ENCODE results near the gene EBF4. TPM values are rescaled to one million over a fixed set of nuclear protein-coding genes. Genes with fewer than 3 reads are reported as not detected.

The EBF4 gene
- total RNA-seq, 2 donors from 2014 or later: 14.8 to 31.4 TPM

GRCh38 chr20:2746636-2747265, 54.2 kb downstream of the EBF4 start:
- no peak for ATAC-seq
- Mint-ChIP-seq H3K36me3 (no peaks in the 10 kb centered on the region), H3K4me3 (no peak overlapping the region), H3K4me1 (ENCODE audit: low read depth in 2 of 2) (peaks cover 41% of the 10 kb centered on the region in 2 donors), H3K27ac (no peak overlapping the region), H3K27me3 (peaks cover 0 to 3% of the 10 kb centered on the region in 2 donors), H3K9me3 (no peaks in the 10 kb centered on the region)
- no peak for DNase-seq (ENCODE audit: low spot score)

GRCh38 chr20:2747676-2748235, 55.2 kb downstream of the EBF4 start:
- Mint-ChIP-seq H3K9me3 (no peaks in the 10 kb centered on the region), H3K27me3 (peaks cover 0 to 3% of the 10 kb centered on the region in 2 donors), H3K27ac (no peak overlapping the region), H3K4me3 (no peak overlapping the region), H3K36me3 (no peaks in the 10 kb centered on the region), H3K4me1 (ENCODE audit: low read depth in 2 of 2) (peaks cover 33 to 35% of the 10 kb centered on the region in 2 donors)
- ATAC-seq: no peak
- DNase-seq (ENCODE audit: low spot score): no peak

- no peak overlapping the region for H3K27ac Mint-ChIP-seq
- DNase-seq (ENCODE audit: low spot score) (no peak), ATAC-seq (no peak)
- peaks cover 33% of the 10 kb centered on the region in 2 donors for H3K4me1 Mint-ChIP-seq (ENCODE audit: low read depth in 2 of 2)
- H3K36me3 Mint-ChIP-seq: no peaks in the 10 kb centered on the region
- no peaks in the 10 kb centered on the region for H3K9me3 Mint-ChIP-seq
- H3K4me3 Mint-ChIP-seq: no peak overlapping the region
- peaks cover 0 to 6% of the 10 kb centered on the region in 2 donors for H3K27me3 Mint-ChIP-seq
Observed at GRCh38 chr20:2748551-2749342, 56.2 kb downstream of the EBF4 start.

GRCh38 chr20:2749343-2749950, 56.9 kb downstream of the EBF4 start:
- Mint-ChIP-seq H3K27ac (no peak overlapping the region), H3K9me3 (no peaks in the 10 kb centered on the region), H3K4me1 (ENCODE audit: low read depth in 2 of 2) (peaks cover 33 to 35% of the 10 kb centered on the region in 2 donors), H3K36me3 (no peaks in the 10 kb centered on the region), H3K27me3 (peaks cover 0 to 9% of the 10 kb centered on the region in 2 donors), H3K4me3 (no peak overlapping the region)
- ATAC-seq: no peak
- DNase-seq (ENCODE audit: low spot score): no peak

GRCh38 chr20:2749951-2750490, 57.4 kb downstream of the EBF4 start:
- Mint-ChIP-seq H3K4me1 (ENCODE audit: low read depth in 2 of 2) (peaks cover 33 to 38% of the 10 kb centered on the region in 2 donors), H3K27me3 (peaks cover 0 to 11% of the 10 kb centered on the region in 2 donors), H3K36me3 (no peaks in the 10 kb centered on the region), H3K9me3 (no peaks in the 10 kb centered on the region), H3K4me3 (no peak overlapping the region), H3K27ac (no peak overlapping the region)
- ATAC-seq: no peak
- no peak for DNase-seq (ENCODE audit: low spot score)

GRCh38 chr20:2750491-2751251, 58.1 kb downstream of the EBF4 start:
- Mint-ChIP-seq H3K27me3 (peaks cover 0 to 11% of the 10 kb centered on the region in 2 donors), H3K27ac (no peak overlapping the region), H3K36me3 (no peaks in the 10 kb centered on the region), H3K9me3 (no peaks in the 10 kb centered on the region), H3K4me3 (peak overlapping the region; percentile 69), H3K4me1 (ENCODE audit: low read depth in 2 of 2) (peaks cover 28 to 35% of the 10 kb centered on the region in 2 donors)
- ATAC-seq (no peak), DNase-seq (ENCODE audit: low spot score) (no peak)

- Mint-ChIP-seq H3K27ac (no peak overlapping the region), H3K27me3 (peaks cover 0 to 11% of the 10 kb centered on the region in 2 donors), H3K36me3 (no peaks in the 10 kb centered on the region), H3K9me3 (no peaks in the 10 kb centered on the region), H3K4me1 (ENCODE audit: low read depth in 2 of 2) (peaks cover 28 to 30% of the 10 kb centered on the region in 2 donors), H3K4me3 (peak overlapping the region; percentile 69)
- no peak for DNase-seq (ENCODE audit: low spot score)
- no peak for ATAC-seq
Observed at GRCh38 chr20:2751347-2751877, 58.8 kb downstream of the EBF4 start.

- ATAC-seq (peak; percentile 74 to 80), DNase-seq (ENCODE audit: low spot score) (peak; percentile 75)
- no peaks in the 10 kb centered on the region for H3K36me3 Mint-ChIP-seq
- no peaks in the 10 kb centered on the region for H3K9me3 Mint-ChIP-seq
- H3K27ac Mint-ChIP-seq: no peak overlapping the region
- no peak overlapping the region for H3K4me3 Mint-ChIP-seq
- H3K4me1 Mint-ChIP-seq (ENCODE audit: low read depth in 2 of 2): peaks cover 30 to 32% of the 10 kb centered on the region in 2 donors
- H3K27me3 Mint-ChIP-seq: peaks cover 0 to 11% of the 10 kb centered on the region in 2 donors
Observed at GRCh38 chr20:2751878-2752566, 59.4 kb downstream of the EBF4 start.

GRCh38 chr20:2752567-2753460, 60.2 kb downstream of the EBF4 start:
- Mint-ChIP-seq H3K36me3 (no peaks in the 10 kb centered on the region), H3K27me3 (peaks cover 0 to 11% of the 10 kb centered on the region in 2 donors), H3K4me1 (ENCODE audit: low read depth in 2 of 2) (peaks cover 30 to 32% of the 10 kb centered on the region in 2 donors), H3K27ac (peak overlapping the region in 1 of 2 donors; percentile 27), H3K9me3 (no peaks in the 10 kb centered on the region), H3K4me3 (peak overlapping the region; percentile 76)
- ATAC-seq (peak; percentile 28 to 48), DNase-seq (ENCODE audit: low spot score) (no peak)

- H3K36me3 Mint-ChIP-seq: no peaks in the 10 kb centered on the region
- peak overlapping the region; percentile 76 for H3K4me3 Mint-ChIP-seq
- ATAC-seq: no peak
- H3K27ac Mint-ChIP-seq: peak overlapping the region in 1 of 2 donors; percentile 27
- peaks cover 28 to 30% of the 10 kb centered on the region in 2 donors for H3K4me1 Mint-ChIP-seq (ENCODE audit: low read depth in 2 of 2)
- peaks cover 0 to 11% of the 10 kb centered on the region in 2 donors for H3K27me3 Mint-ChIP-seq
- DNase-seq (ENCODE audit: low spot score): no peak
- H3K9me3 Mint-ChIP-seq: no peaks in the 10 kb centered on the region
Observed at GRCh38 chr20:2753461-2754040, 61.0 kb downstream of the EBF4 start.

GRCh38 chr20:2754424-2754823, 61.8 kb downstream of the EBF4 start:
- Mint-ChIP-seq H3K36me3 (no peaks in the 10 kb centered on the region), H3K27ac (peak overlapping the region in 1 of 2 donors; percentile 27), H3K9me3 (no peaks in the 10 kb centered on the region), H3K4me1 (ENCODE audit: low read depth in 2 of 2) (peaks cover 28 to 30% of the 10 kb centered on the region in 2 donors), H3K27me3 (peaks cover 0 to 11% of the 10 kb centered on the region in 2 donors), H3K4me3 (peak overlapping the region; percentile 76)
- ATAC-seq: no peak
- no peak for DNase-seq (ENCODE audit: low spot score)

Data from natural killer cell treated with Interleukin-12 subunit alpha and Interleukin-12 subunit beta and Interleukin-15 and Interleukin-18, amount 100 ng/mL, for 72 hours (primary cell).